Measurements from ENCODE around the gene TMEM184C. TPM values are rescaled to one million over a fixed set of nuclear protein-coding genes. Genes with fewer than 3 reads are reported as not detected.

The TMEM184C gene
- total RNA-seq, 1 donor from 2014 or later: 31.3 TPM

- H3K27me3 ChIP-seq: no peaks in the 10 kb centered on the region
- no peaks in the 10 kb centered on the region for H3K36me3 ChIP-seq
- DNase-seq: no peak
- ATAC-seq: no peak
- TF ChIP-seq, protein P1, sequence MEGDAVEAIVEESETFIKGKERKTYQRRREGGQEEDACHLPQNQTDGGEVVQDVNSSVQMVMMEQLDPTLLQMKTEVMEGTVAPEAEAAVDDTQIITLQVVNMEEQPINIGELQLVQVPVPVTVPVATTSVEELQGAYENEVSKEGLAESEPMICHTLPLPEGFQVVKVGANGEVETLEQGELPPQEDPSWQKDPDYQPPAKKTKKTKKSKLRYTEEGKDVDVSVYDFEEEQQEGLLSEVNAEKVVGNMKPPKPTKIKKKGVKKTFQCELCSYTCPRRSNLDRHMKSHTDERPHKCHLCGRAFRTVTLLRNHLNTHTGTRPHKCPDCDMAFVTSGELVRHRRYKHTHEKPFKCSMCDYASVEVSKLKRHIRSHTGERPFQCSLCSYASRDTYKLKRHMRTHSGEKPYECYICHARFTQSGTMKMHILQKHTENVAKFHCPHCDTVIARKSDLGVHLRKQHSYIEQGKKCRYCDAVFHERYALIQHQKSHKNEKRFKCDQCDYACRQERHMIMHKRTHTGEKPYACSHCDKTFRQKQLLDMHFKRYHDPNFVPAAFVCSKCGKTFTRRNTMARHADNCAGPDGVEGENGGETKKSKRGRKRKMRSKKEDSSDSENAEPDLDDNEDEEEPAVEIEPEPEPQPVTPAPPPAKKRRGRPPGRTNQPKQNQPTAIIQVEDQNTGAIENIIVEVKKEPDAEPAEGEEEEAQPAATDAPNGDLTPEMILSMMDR (IDR thresholded peaks at IDR 0.05): no peak
- no peaks in the 10 kb centered on the region for H3K4me1 ChIP-seq
- no peak overlapping the region for H3K27ac ChIP-seq
- H3K4me3 ChIP-seq: no peak overlapping the region
- no peaks in the 10 kb centered on the region for H3K9me3 ChIP-seq
- intact Hi-C loops (cut with DNase I): no loop called here
Measured at GRCh38 chr4:147578593-147578992, 38.6 kb upstream of the TMEM184C start.

DNA sequence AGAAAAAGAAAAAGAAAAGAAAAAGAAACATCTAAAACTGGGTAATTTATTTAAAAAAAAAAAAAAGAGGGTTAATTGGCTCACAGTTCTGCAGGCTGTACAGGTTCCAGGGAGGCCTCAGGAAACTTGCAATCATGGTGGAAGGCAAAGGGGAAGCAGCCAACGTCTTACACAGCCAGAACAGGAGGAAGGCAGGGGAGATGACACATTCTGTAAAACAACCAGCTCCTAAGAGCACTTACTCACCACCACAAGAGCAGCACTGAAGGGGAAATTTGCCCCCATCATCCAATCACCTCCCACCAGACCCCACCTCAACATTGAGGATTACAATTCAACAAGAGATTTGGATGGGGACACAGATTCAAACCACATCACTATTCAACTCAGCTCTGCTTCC is 36.8 kb upstream of the TMEM184C start:
- DNase-seq (no peak), ATAC-seq (no peak)
- H3K4me3 ChIP-seq: no peak overlapping the region
- intact Hi-C loops (cut with DNase I): loop anchor here (10.0 kb wide), 1 partner anchor 566 kb away; no protein-coding TSS in a partner anchor
- no peaks in the 10 kb centered on the region for H3K27me3 ChIP-seq
- H3K36me3 ChIP-seq: no peaks in the 10 kb centered on the region
- TF ChIP-seq, protein P1 (IDR thresholded peaks at IDR 0.05): no peak
- H3K27ac ChIP-seq: no peak overlapping the region
- H3K9me3 ChIP-seq: no peaks in the 10 kb centered on the region
- no peaks in the 10 kb centered on the region for H3K4me1 ChIP-seq

- TF ChIP-seq, protein P1 (IDR thresholded peaks at IDR 0.05): no peak
- Histone ChIP-seq H3K4me1 (no peaks in the 10 kb centered on the region), H3K27me3 (no peaks in the 10 kb centered on the region), H3K36me3 (no peaks in the 10 kb centered on the region), H3K9me3 (no peaks in the 10 kb centered on the region), H3K4me3 (no peak overlapping the region), H3K27ac (no peak overlapping the region)
- ATAC-seq: no peak
- intact Hi-C loops (cut with DNase I): loop anchor here (10.0 kb wide), 1 partner anchor 567 kb away; no protein-coding TSS in a partner anchor
- no peak for DNase-seq
Measured at GRCh38 chr4:147581606-147582350, 35.4 kb upstream of the TMEM184C start.

DNA sequence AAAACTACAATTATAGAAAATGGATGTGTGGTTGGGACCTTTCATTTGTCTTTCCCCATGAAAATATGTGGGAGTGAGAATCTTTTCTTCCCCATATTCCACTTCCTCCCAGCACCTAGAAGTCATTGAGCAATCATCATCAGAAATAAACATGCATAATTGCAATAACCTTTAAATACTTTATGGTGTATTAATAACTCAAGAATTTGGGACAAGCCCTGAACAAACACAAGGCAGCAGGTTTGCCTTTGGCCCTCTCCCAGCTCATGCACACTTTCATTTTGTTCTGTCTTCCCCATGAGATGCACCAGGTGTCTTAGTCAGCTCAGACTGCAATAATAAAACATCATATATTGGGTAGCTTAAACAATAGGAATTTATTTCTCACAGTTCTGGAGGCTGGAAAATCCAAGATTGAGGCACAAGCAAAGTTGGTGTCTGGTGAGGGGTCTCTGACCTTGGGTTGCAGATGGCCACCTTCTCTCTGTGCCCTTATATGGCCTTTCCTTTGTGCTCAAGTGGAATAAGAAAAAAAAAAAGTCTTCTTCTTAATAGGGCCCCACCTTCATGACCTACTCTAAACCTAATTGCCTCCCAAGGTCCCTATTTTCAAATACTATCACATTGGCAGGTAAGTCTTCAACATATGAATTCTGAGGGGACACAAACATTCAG is 34.7 kb upstream of the TMEM184C start:
- no peak overlapping the region for H3K27ac ChIP-seq
- no peaks in the 10 kb centered on the region for H3K27me3 ChIP-seq
- TF ChIP-seq, protein P1 (IDR thresholded peaks at IDR 0.05): no peak
- H3K36me3 ChIP-seq: no peaks in the 10 kb centered on the region
- ATAC-seq: no peak
- DNase-seq: no peak
- no peaks in the 10 kb centered on the region for H3K9me3 ChIP-seq
- H3K4me1 ChIP-seq: no peaks in the 10 kb centered on the region
- no peak overlapping the region for H3K4me3 ChIP-seq
- intact Hi-C loops (cut with DNase I): loop anchor here (10.0 kb wide), 1 partner anchor 568 kb away; no protein-coding TSS in a partner anchor

DNA sequence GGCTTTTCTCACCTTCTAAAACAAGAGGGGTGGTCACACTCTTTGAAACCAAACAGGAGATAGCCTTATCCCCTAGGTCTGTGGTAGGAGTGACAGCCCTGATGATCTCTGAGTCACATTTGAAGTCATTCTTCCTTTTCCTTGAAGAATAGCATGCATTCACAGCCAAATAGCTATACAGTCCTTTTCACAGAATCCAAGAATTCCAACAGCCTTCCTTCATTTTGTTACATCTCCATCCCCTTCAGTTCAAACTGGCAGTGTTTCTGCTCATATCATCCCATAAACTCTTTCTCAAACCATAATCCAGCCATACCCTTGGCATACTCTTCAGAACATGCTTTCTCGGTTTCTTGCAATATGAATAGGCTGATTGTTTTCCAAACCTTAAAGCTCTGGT is 33.3 kb upstream of the TMEM184C start:
- Histone ChIP-seq H3K4me3 (no peak overlapping the region), H3K27me3 (no peaks in the 10 kb centered on the region), H3K9me3 (no peaks in the 10 kb centered on the region), H3K4me1 (no peaks in the 10 kb centered on the region), H3K27ac (no peak overlapping the region), H3K36me3 (no peaks in the 10 kb centered on the region)
- DNase-seq: no peak
- TF ChIP-seq, protein P1 (IDR thresholded peaks at IDR 0.05): no peak
- ATAC-seq: no peak
- intact Hi-C loops (cut with DNase I): loop anchor here (10.0 kb wide), 1 partner anchor 569 kb away; no protein-coding TSS in a partner anchor
